Left ventricle myocardium inferior (tissue), 1 donor: ENCODE measurements around the gene RRAGA. TPM values are rescaled to one million over a fixed set of nuclear protein-coding genes. Genes with fewer than 3 reads are reported as not detected.

Source experiments
- DNase-seq: peaks from one replicate; pipeline ENCODE4 v3.0.0-alpha.2; 2020
- H3K27ac ChIP-seq: fragments of 200-600 bp; replicated peaks from 2 replicates; pipeline ENCODE4 v1.8.0; 2021
- H3K27me3 ChIP-seq: fragments of 200-600 bp; 2 replicates; pipeline ENCODE4 v1.8.0; 2021; ENCODE audit warnings: low read depth
- H3K36me3 ChIP-seq: fragments of 200-600 bp; 2 replicates; pipeline ENCODE4 v1.8.0; 2021
- H3K4me1 ChIP-seq: fragments of 200-600 bp; 2 replicates; pipeline ENCODE4 v1.8.0; 2021
- H3K4me3 ChIP-seq: fragments of 200-600 bp; 2 replicates; pipeline ENCODE4 v1.8.0; 2021; ENCODE audit warnings: mild to moderate bottlenecking, moderate library complexity
- H3K9me3 ChIP-seq: fragments of 200-600 bp; replicated peaks from 2 replicates; pipeline ENCODE4 v1.8.0; 2021
- CTCF ChIP-seq: fragments of 200-600 bp; IDR thresholded peaks from 2 replicates; pipeline ENCODE4 v1.8.0; 2021; ENCODE audit warnings: antibody characterized with exemption, mild to moderate bottlenecking, borderline replicate concordance
- intact Hi-C: fragments of 100-400 bp; cut with micrococcal nuclease; formaldehyde crosslinking; loops from one replicate; pipeline ENCODE4 v1.11.0; 2022
- total RNA-seq: library from RNA; stranded (reverse); fragmentation: NEBNext Ultra II Directional; extraction: Animal tissue kit (Norgen Biotek cat#: 25700); gene quantifications from one replicate; pipeline ENCODE4 v1.2.1, GENCODE V29; 2021
- donor health status: DM: no; HTN: yes; CAD: no; lungs with severe emphysema.

Gene RRAGA
- total RNA-seq, 1 donor from 2014 or later, result 78.8 TPM

- Histone ChIP-seq H3K27ac (no peak overlapping the region), H3K4me1 (no peaks in the 10 kb centered on the region), H3K4me3 (no peak overlapping the region), H3K36me3 (no peaks in the 10 kb centered on the region), H3K27me3 (no peaks in the 10 kb centered on the region), H3K9me3 (no peaks in the 10 kb centered on the region)
- no peak for DNase-seq
- TF ChIP-seq CTCF, result no peak
- intact Hi-C loops, result no loop called here
Observed at GRCh38 chr9:19022206-19022605, 27.0 kb upstream of the RRAGA start.

DNA sequence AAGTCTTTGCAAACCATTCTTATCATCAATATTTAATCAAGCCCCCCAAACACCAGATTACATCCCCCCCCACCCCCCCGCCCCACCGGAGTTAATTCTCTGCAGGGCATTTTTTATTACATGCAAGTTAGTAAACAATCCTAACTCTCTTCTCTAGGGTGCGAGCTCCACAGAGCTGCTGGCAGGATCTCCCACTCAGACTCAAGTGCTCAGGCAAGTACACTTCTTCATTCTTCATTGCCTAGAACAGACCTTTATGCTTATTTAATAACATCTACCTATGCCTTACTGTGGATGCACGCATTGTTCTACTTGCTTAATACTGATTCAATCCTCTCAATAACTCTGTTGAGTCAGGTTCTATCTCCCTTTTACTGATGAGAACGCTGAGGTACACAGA, 26.1 kb upstream of the RRAGA start:
- Histone ChIP-seq H3K4me1 (no peaks in the 10 kb centered on the region), H3K27ac (no peak overlapping the region), H3K36me3 (no peaks in the 10 kb centered on the region), H3K4me3 (no peak overlapping the region), H3K9me3 (no peaks in the 10 kb centered on the region), H3K27me3 (peaks cover 4% of the 10 kb centered on the region)
- intact Hi-C loops, result no loop called here
- TF ChIP-seq CTCF, result no peak
- no peak for DNase-seq

- Histone ChIP-seq H3K36me3 (no peaks in the 10 kb centered on the region), H3K9me3 (no peaks in the 10 kb centered on the region), H3K4me3 (no peak overlapping the region), H3K4me1 (peaks cover 4% of the 10 kb centered on the region), H3K27me3 (peaks cover 4% of the 10 kb centered on the region), H3K27ac (no peak overlapping the region)
- intact Hi-C loops, result loop anchor here (5.0 kb wide), 1 partner anchor 769 kb away; no protein-coding TSS in a partner anchor
- no peak for DNase-seq
- no peak for TF ChIP-seq CTCF
Observed at GRCh38 chr9:19026375-19026774, 22.9 kb upstream of the RRAGA start.

- no peak overlapping the region for H3K27ac ChIP-seq
- no peaks in the 10 kb centered on the region for H3K36me3 ChIP-seq
- peaks cover 4% of the 10 kb centered on the region for H3K4me1 ChIP-seq
- no peak overlapping the region for H3K4me3 ChIP-seq
- intact Hi-C loops, result loop anchor here (5.0 kb wide), 1 partner anchor 771 kb away; no protein-coding TSS in a partner anchor
- no peak for DNase-seq
- H3K27me3 ChIP-seq, result peaks cover 10% of the 10 kb centered on the region
- no peaks in the 10 kb centered on the region for H3K9me3 ChIP-seq
- no peak for TF ChIP-seq CTCF
Observed at GRCh38 chr9:19027825-19028224, 21.4 kb upstream of the RRAGA start.

DNA sequence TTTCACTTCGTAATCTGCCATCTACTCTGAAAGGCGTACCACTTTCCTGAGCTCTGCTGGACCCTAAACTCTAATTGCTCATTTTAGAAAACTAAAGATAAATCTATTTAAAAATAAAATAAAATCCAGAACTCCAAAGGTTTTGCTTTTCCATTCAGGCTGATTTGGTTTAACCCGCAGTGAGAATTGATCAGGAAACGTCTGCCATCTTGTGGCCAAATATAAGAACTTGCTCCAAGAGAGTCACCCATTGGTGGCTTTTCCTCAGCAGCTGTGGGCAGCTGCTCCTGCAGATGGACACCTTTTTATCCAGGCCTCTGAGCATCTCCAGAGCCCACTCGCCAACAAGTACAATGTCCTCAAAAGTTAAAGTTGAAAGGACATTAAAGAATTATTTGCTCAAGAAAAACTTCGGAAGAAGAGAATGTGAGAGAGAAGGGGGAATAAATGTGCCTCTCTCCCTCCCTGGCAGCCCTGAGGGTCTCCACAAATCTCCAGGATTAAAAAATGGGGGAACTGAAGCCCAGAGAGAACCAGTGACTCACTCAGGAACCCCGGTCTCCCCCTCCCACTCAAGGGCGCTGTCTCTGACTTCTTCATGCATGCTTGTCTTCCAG, 20.3 kb upstream of the RRAGA start:
- H3K4me1 ChIP-seq, result peaks cover 4% of the 10 kb centered on the region
- intact Hi-C loops, result loop anchor here (5.0 kb wide), 1 partner anchor 772 kb away; no protein-coding TSS in a partner anchor
- H3K27me3 ChIP-seq, result peaks cover 15% of the 10 kb centered on the region
- H3K36me3 ChIP-seq, result no peaks in the 10 kb centered on the region
- DNase-seq, result no peak
- H3K27ac ChIP-seq, result no peak overlapping the region
- no peaks in the 10 kb centered on the region for H3K9me3 ChIP-seq
- TF ChIP-seq CTCF, result peak; percentile 88
- H3K4me3 ChIP-seq, result no peak overlapping the region
